Kidney epithelial cell (primary cell): ENCODE results near the gene GZMM. TPM values are rescaled to one million over a fixed set of nuclear protein-coding genes. Genes with fewer than 3 reads are reported as not detected.

ENCODE experiments used
- DNase-seq: peaks from one replicate; pipeline ENCODE4 v3.0.0-alpha.2; 2010; ENCODE audit warnings: low read depth
- H3K27me3 ChIP-seq: 2 replicates; pipeline ENCODE4 v1.6.0; 2011; ENCODE audit warnings: low read length; ENCODE audit not compliant: control insufficient read depth, insufficient read depth
- H3K36me3 ChIP-seq: 2 replicates; pipeline ENCODE4 v1.5.1; 2011; ENCODE audit warnings: low read length; ENCODE audit not compliant: control insufficient read depth, insufficient read depth
- H3K4me3 ChIP-seq: 2 replicates; pipeline ENCODE4 v1.5.1; 2011; ENCODE audit warnings: low read depth, mild to moderate bottlenecking, control low read depth, low read length
- total RNA-seq: library from RNA; depleted of rRNA; stranded (reverse); fragments of >200 nt; gene quantifications from 2 replicates; pipeline ENCODE4 v1.2.3, GENCODE V29; 2015
- TF ChIP-seq, protein P1 (sequence below): IDR thresholded peaks from 2 replicates; pipeline ENCODE4 v1.5.1; 2011; ENCODE audit warnings: mild to moderate bottlenecking, moderate library complexity, low read length, control low read depth, inconsistent platforms; ENCODE audit not compliant: insufficient read depth, poor library complexity, severe bottlenecking

GZMM gene
- total RNA-seq, 1 donor from 2014 or later: not detected

DNA sequence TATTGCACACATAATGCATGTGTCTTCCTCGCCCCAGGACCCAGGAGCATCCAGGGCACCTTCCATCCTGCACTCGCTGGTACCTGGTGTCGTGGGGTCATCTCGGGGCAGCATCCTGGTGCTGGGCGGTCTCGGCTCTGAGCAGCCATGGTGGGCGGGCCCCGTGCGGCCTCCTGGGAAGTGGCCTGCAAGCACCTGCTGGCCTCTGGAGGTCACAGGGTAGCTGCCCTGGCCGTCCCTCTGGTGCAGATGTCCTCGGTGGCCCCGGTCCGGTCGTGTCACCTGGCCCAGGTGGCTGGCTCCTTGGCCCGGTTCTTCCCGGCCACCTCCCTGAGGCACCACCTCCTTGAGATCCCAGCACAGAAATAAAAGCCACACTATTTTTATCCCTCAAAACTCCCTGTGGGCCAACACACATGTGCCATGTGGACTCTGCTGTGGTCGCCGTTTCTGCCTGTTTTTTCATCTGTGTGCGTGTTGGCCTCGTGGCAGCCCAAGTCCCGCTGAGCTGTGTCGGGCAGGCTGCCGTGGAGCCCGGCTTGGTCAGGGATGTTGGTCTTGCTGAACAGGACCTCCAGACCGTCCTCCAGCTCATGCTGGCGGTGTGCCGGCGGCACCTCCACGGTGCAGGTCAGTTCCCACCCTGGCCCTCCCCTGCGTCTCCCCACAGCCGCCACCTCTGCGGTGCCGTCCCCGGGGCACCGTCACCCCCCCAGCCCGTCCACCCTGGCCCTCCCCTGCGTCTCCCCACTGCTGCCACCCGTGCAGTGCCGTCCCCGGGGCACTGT, 5.0 kb upstream of the GZMM start:
- TF ChIP-seq, protein P1, sequence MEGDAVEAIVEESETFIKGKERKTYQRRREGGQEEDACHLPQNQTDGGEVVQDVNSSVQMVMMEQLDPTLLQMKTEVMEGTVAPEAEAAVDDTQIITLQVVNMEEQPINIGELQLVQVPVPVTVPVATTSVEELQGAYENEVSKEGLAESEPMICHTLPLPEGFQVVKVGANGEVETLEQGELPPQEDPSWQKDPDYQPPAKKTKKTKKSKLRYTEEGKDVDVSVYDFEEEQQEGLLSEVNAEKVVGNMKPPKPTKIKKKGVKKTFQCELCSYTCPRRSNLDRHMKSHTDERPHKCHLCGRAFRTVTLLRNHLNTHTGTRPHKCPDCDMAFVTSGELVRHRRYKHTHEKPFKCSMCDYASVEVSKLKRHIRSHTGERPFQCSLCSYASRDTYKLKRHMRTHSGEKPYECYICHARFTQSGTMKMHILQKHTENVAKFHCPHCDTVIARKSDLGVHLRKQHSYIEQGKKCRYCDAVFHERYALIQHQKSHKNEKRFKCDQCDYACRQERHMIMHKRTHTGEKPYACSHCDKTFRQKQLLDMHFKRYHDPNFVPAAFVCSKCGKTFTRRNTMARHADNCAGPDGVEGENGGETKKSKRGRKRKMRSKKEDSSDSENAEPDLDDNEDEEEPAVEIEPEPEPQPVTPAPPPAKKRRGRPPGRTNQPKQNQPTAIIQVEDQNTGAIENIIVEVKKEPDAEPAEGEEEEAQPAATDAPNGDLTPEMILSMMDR: no peak
- H3K36me3 ChIP-seq: peaks cover 1% of the 10 kb centered on the region
- no peak for DNase-seq

DNA sequence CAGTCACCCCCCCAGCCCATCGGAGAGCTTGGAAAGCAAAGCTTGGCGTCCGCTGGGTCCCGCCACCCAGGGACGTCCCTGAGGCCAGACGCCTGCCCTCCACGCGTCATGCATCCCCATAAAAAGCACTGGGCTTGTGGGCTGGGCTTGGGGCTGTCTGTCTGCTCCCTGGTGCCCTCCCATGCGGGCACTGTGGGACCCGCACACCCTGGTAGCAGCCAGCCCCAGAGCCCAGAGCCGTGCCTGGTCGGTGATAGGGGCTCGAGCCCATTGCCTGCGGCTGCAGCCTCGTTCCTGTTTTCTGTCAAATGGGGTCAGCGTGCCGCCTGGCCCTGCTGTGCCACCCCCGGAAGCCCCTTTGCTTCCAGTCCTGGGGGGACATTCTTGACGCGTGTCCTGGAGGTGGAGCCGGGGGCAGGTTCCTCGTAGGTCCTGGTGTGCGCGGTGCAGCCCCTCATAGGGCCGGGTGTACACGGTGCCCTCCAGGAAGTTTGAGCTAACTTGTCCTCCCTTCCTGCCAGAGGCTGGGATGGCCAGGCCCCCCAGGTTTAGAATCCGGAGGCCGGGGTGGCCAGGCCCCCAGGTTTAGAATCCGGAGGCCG, 4.3 kb upstream of the GZMM start:
- TF ChIP-seq, protein P1: no peak

More for the DNA sequence above, 5.0 kb upstream of the GZMM start:
- Histone ChIP-seq H3K27me3 (no peaks in the 10 kb centered on the region), H3K4me3 (no peak overlapping the region)

DNA sequence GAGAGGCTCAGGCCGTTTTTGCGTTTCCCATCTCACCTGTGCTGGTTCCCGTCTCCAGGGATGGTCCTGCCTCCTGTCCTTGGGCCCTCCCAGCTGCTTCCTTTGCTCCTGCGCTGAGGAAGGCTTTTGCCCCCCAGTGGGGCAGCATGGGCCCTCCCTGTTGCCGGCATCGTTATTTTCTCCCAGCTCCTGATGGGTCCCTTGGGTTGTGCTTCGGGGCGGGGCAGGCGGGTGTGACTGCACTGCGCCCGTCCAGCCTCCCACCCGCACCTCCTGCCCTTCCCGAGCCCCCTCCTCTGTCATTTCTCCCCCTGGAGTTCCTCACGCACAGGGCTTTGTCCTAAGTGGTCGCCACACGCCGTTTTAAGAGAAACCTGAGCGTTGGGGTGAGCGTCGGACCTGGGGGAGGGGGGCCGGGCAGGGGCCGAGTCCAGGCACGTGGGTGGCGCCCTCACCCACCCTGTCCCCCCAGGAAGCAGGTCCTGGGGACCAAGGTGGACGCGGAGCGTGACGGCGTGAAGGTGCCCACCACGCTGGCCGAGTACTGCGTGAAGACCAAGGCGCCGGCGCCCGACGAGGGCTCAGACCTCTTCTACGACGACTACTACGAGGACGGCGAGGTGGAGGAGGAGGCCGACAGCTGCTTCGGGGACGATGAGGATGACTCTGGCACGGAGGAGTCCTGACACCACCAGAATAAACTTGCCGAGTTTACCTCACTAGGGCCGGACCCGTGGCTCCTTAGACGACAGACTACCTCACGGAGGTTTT, 2.8 kb upstream of the GZMM start:
- TF ChIP-seq, protein P1: no peak
- H3K27me3 ChIP-seq: no peaks in the 10 kb centered on the region
- no peak overlapping the region for H3K4me3 ChIP-seq
- DNase-seq: no peak
- peaks cover 1% of the 10 kb centered on the region for H3K36me3 ChIP-seq

More for the DNA sequence above, 4.3 kb upstream of the GZMM start:
- no peak for DNase-seq
- Histone ChIP-seq H3K4me3 (no peak overlapping the region), H3K36me3 (peaks cover 1% of the 10 kb centered on the region), H3K27me3 (no peaks in the 10 kb centered on the region)

DNA sequence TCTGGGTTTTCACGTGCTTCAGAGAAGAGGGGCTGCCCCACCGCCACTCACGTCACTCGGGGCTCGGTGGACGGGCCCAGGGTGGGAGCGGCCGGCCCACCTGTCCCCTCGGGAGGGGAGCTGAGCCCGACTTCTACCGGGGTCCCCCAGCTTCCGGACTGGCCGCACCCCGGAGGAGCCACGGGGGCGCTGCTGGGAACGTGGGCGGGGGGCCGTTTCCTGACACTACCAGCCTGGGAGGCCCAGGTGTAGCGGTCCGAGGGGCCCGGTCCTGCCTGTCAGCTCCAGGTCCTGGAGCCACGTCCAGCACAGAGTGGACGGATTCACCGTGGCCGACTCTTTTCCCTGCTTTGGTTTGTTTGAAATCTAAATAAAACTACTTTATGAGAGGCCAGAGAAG, 2.2 kb upstream of the GZMM start:
- H3K27me3 ChIP-seq: no peaks in the 10 kb centered on the region
- DNase-seq: no peak
- H3K36me3 ChIP-seq: peaks cover 1% of the 10 kb centered on the region
- no peak overlapping the region for H3K4me3 ChIP-seq
- TF ChIP-seq, protein P1: no peak

DNA sequence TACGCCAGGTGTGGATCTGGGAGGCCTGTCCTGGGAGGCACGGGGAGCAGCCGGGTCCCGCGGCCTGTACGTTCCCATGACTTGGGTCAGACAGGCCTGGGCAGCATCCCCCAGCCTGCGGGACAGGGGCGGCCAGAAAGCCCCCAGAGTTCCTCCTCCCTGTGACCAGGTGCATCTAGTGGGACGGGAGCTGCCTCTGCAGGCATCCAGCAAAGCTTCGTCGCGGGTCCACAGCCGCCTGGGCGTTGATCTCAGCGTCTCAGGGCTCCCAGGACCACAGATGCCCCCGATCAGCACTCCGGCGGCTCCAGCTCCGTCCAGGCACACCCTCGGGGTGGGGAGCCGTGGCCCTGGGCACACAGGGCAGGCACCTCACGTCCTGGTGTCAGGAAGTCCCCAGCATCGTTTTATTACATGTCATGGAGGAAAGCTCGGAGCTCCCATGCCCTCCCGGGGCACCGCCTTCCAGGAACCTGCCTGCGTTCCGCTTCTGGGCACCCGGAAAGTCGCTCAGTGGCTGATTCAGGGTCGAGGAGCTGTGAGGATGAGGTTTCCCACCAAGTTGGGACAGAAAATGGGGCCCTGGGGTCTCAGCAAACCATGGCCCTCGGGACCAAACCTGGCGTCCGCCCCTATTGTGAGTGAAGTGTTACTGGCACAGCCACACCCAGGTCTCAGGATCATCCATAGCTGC, 1.5 kb upstream of the GZMM start:
- DNase-seq: no peak
- no peaks in the 10 kb centered on the region for H3K27me3 ChIP-seq
- TF ChIP-seq, protein P1: no peak
- H3K4me3 ChIP-seq: no peak overlapping the region
- peaks cover 1% of the 10 kb centered on the region for H3K36me3 ChIP-seq
